Measurements from ENCODE around the gene GALNS.

- no peak for TF ChIP-seq CTCF (IDR thresholded peaks at IDR 0.05 in 8 of 11, conservative IDR thresholded peaks at IDR 0.05 in 3 of 11)
- no peak for TF ChIP-seq POLR2AphosphoS5 (IDR thresholded peaks at IDR 0.05)
- no peak for TF ChIP-seq POLR2A (IDR thresholded peaks at IDR 0.05)
Observed at GRCh38 chr16:88838566-88838965, 18.2 kb downstream of the GALNS start.
